ENCODE measurements around the gene PLCXD1. TPM values are rescaled to one million over a fixed set of nuclear protein-coding genes. Genes with fewer than 3 reads are reported as not detected.

The PLCXD1 gene
- total and polyA plus RNA-seq, 9 of the 15 experiments (the other 6 are each of a cell fraction or from before 2014, with no cell fraction given) = 6.0 to 60.2 (median 39.5) TPM

DNA sequence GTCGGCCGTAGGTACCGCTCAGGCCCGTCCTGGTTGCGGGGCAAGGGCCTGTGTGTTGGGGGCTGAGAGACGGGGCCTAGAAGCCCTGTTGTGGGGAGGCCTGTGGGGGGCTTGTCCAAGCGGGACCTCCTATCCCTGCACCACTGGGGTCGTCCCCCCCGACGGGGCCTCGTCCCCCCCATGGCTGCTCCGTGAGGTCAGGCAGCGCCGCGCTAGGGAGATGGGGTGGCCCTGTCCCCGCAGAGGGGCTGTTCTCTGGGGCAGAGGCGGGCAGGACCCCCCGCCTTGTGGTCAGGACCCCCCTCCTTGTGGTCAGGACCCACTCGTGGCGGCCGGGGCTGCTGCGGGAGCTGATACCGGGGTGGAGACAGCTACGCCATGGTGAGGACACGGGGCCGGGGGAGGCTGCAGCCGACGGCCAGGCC lies 49.6 kb downstream of the PLCXD1 start:
- intact Hi-C loops (cut with micrococcal nuclease) = no loop called here
- Histone ChIP-seq H3K9me3 (replicated peaks; ENCODE audit: control insufficient read depth, insufficient read depth, low read depth, low read length) (no peaks in the 10 kb centered on the region), H2AFZ (ENCODE audit: low read depth, low read length) (no peak overlapping the region), H3K4me1 (replicated peaks in 1 of 2; ENCODE audit: control insufficient read depth in 2 of 2, insufficient read depth in 2 of 2, low read length in 2 of 2) (peaks cover 0 to 3% of the 10 kb centered on the region in 2 experiments; a peak in 2 of 5 replicates), H3K4me3 (no peak overlapping the region), H3K4me2 (ENCODE audit: insufficient read depth, low read length) (no peak overlapping the region), H3K27ac (ENCODE audit: extremely low read depth, low read depth, low read length) (no peak overlapping the region), H3K9ac (ENCODE audit: insufficient read depth in 1 of 2, low read depth in 2 of 2, low read length in 2 of 2) (no peak overlapping the region), H4K20me1 (replicated peaks; ENCODE audit: control insufficient read depth, insufficient read depth, low read length) (no peaks in the 10 kb centered on the region), H3K79me2 (ENCODE audit: control insufficient read depth, insufficient read depth, low read length) (no peaks in the 10 kb centered on the region), H3K27me3 (ENCODE audit: control insufficient read depth in 2 of 2, insufficient read depth in 2 of 2, low read length in 2 of 2) (no peaks in the 10 kb centered on the region; a peak in 1 of 5 replicates), H3K9me1 (ENCODE audit: control insufficient read depth, insufficient read depth, low read length) (no peaks in the 10 kb centered on the region), H3K36me3 (ENCODE audit: control insufficient read depth, insufficient read depth, low read length) (no peaks in the 10 kb centered on the region)
- no peak for ATAC-seq
- in situ Hi-C loops (cut with MboI) = no loop called here
- no TSS peak for BruUV-seq (replicated peaks)
- no peak for DNase-seq (ENCODE audit: extremely low read depth in 1 of 4, low spot score in 3 of 4)
- POLR2A ChIA-PET = no interaction called here
- FAIRE-seq = no peak
- CTCF ChIA-PET (ENCODE audit: low intra/inter-chr PET ratio) = no interaction called here
- TF ChIP-seq POLR2G (IDR thresholded peaks at IDR 0.05; ENCODE audit: low read depth, low read length) (peak; percentile 52; the same call in 1 of the 2 replicates), ZNF197 (CRISPR knock-in tag; IDR thresholded peaks at IDR 0.05; ENCODE audit: low read depth) (no peak)
- no CpG with 5 or more reads among the region's 28 CpGs for WGBS (ENCODE audit: insufficient coverage, low coverage, missing lambda C conversion rate)

DNA sequence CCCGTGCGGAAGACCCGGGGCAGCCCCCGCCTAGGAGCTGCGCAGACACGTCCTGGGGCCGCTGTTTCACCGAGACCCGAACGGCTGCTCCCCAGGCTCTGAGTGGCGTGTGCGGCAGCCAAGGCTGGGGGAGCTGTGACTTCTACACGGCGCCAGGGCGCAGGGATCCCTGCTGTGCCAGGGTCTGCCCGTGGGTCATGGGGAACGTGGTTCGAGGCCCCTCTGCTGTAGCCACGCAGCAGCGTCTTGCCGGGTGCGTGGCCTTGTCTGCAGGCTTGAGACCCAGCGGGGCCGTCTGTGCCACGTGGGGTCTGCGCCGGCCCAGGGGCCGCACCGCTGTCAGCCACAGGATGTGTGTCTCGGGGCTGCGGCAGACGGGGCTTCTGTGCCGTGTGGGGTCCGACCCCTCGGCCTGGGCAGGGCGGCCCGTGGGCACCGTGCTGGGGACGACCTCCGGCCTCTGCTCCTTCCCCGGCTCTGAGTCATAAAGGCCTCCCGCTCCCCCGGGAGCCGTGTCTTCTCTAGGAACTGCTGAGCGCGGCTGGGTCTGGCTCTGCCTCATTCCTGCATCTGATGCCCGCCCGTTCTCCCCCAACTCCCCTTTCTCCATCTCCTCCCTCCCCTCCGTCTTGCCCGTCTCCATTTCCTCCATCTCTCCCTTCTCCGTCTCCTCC lies 50.1 kb downstream of the PLCXD1 start:
- Histone ChIP-seq H3K9ac (ENCODE audit: insufficient read depth in 1 of 2, low read depth in 2 of 2, low read length in 2 of 2) (no peak overlapping the region), H2AFZ (ENCODE audit: low read depth, low read length) (no peak overlapping the region), H3K27ac (ENCODE audit: extremely low read depth, low read depth, low read length) (no peak overlapping the region), H3K9me1 (ENCODE audit: control insufficient read depth, insufficient read depth, low read length) (no peaks in the 10 kb centered on the region), H3K79me2 (ENCODE audit: control insufficient read depth, insufficient read depth, low read length) (no peaks in the 10 kb centered on the region), H3K4me2 (ENCODE audit: insufficient read depth, low read length) (no peak overlapping the region), H3K27me3 (ENCODE audit: control insufficient read depth in 2 of 2, insufficient read depth in 2 of 2, low read length in 2 of 2) (no peaks in the 10 kb centered on the region), H3K9me3 (replicated peaks; ENCODE audit: control insufficient read depth, insufficient read depth, low read depth, low read length) (no peaks in the 10 kb centered on the region), H3K36me3 (ENCODE audit: control insufficient read depth, insufficient read depth, low read length) (no peaks in the 10 kb centered on the region), H3K4me1 (replicated peaks in 1 of 2; ENCODE audit: control insufficient read depth in 2 of 2, insufficient read depth in 2 of 2, low read length in 2 of 2) (peaks cover 0 to 3% of the 10 kb centered on the region in 2 experiments; a peak in 2 of 5 replicates), H3K4me3 (no peak overlapping the region), H4K20me1 (replicated peaks; ENCODE audit: control insufficient read depth, insufficient read depth, low read length) (no peaks in the 10 kb centered on the region)
- CTCF ChIA-PET (ENCODE audit: low intra/inter-chr PET ratio) = no interaction called here
- intact Hi-C loops (cut with micrococcal nuclease) = no loop called here
- 68% methylated on average over 15 of the region's 51 CpGs for WGBS (ENCODE audit: insufficient coverage, low coverage, missing lambda C conversion rate)
- in situ Hi-C loops (cut with MboI) = no loop called here
- POLR2A ChIA-PET = no interaction called here
- DNase-seq (ENCODE audit: extremely low read depth in 1 of 4, low spot score in 3 of 4) (no peak), ATAC-seq (no peak), FAIRE-seq (no peak)
- BruUV-seq (replicated peaks) = no TSS peak
- TF ChIP-seq POLR2G (IDR thresholded peaks at IDR 0.05; ENCODE audit: low read depth, low read length) = peak; percentile 35; the same call in 1 of the 2 replicates
- no peak for TF ChIP-seq ZFPM2 (CRISPR knock-in tag; IDR thresholded peaks at IDR 0.05)
